SU-DHL-6 (cell line): ENCODE data around the gene AGR2.

Experiments used
- CTCF ChIP-seq: fragments of 200-600 bp; sonication (generic); IDR thresholded peaks from one replicate; pipeline ENCODE4 v1.5.1; 2017; ENCODE audit warnings: antibody characterized with exemption, mild to moderate bottlenecking, low read length, moderate library complexity; ENCODE audit not compliant: insufficient read depth, poor library complexity, severe bottlenecking
- EZH2phosphoT487 ChIP-seq: fragments of 200-600 bp; sonication (generic), shearing (Covaris generic); conservative IDR thresholded peaks from 2 replicates; pipeline ENCODE4 v1.6.1; 2018; ENCODE audit warnings: mild to moderate bottlenecking, antibody characterized with exemption, low read length, moderate library complexity, mixed read lengths

DNA sequence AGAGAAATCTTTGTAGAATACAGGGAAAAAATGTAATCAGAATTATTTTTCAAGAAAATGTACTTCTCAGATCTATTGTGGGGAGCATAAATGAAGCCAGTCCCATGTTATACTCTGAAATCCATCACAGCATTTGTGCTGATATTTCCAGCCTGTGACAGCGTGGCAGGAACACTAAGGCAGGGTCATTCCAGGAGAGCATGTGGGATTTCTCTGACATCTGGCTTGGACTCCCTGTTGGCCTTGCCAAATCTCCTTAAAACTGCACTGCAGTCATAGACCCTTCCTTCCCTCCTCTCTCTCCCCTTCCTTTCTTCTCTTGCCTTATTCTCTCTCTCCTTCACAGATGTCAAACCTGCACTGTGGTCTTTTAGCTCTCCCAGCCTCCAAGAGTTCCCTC is 57.7 kb downstream of the AGR2 start:
- TF ChIP-seq CTCF (no peak), EZH2phosphoT487 (no peak)
